ENCODE data around the gene AFF1. TPM values are rescaled to one million over a fixed set of nuclear protein-coding genes. Genes with fewer than 3 reads are reported as not detected.

Gene AFF1
- total RNA-seq, 2 experiments from 2014 or later: 50.3 to 51.2 TPM

DNA sequence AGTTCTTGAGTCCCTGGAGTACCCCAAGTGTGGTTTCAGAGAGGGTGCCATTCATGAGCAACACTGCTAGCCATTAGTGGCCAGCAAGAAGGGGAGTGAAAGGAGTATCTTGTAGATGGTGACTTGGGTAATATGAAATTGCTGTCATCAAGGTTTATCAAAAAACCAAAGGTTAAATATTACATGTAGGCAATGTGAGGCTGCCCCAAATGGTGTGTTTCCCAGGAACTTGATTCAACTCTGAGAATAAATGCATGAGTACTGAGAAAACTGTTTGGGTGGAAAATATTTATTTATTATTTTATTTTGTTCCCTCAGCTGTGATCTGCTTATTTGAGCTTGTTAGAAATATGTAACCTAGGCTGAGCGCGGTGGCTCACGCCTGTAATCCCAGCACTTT is 55.7 kb downstream of the AFF1 start:
- H3K27me3 ChIP-seq (ENCODE audit: control insufficient read depth in 1 of 2, insufficient read depth in 2 of 2, low read length in 2 of 2): no peaks in the 10 kb centered on the region
- TF ChIP-seq, protein P1, sequence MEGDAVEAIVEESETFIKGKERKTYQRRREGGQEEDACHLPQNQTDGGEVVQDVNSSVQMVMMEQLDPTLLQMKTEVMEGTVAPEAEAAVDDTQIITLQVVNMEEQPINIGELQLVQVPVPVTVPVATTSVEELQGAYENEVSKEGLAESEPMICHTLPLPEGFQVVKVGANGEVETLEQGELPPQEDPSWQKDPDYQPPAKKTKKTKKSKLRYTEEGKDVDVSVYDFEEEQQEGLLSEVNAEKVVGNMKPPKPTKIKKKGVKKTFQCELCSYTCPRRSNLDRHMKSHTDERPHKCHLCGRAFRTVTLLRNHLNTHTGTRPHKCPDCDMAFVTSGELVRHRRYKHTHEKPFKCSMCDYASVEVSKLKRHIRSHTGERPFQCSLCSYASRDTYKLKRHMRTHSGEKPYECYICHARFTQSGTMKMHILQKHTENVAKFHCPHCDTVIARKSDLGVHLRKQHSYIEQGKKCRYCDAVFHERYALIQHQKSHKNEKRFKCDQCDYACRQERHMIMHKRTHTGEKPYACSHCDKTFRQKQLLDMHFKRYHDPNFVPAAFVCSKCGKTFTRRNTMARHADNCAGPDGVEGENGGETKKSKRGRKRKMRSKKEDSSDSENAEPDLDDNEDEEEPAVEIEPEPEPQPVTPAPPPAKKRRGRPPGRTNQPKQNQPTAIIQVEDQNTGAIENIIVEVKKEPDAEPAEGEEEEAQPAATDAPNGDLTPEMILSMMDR (IDR thresholded peaks at IDR 0.05): no peak
- H3K27ac Mint-ChIP-seq: no peak overlapping the region
- H3K36me3 Mint-ChIP-seq (ENCODE audit: low read depth): peaks cover 20% of the 10 kb centered on the region
- intact Hi-C loops (cut with DNase I, micrococcal nuclease): no loop called here
- POLR2A ChIA-PET: no interaction called here
- peaks cover 5% of the 10 kb centered on the region for H3K4me1 Mint-ChIP-seq (ENCODE audit: low read depth)
- DNase-seq (no peak), ATAC-seq (ENCODE audit: poor library complexity) (no peak)
- no peaks in the 10 kb centered on the region for H3K27me3 Mint-ChIP-seq
- H3K4me3 ChIP-seq (ENCODE audit: low read length): no peak overlapping the region
- CTCF ChIA-PET: interaction anchor here (0.8 to 0.9 kb wide), 2 partner anchors 54 to 68 kb away, joined by 3 read pairs; no protein-coding TSS in a partner anchor
- no peak overlapping the region for H3K27ac ChIP-seq (ENCODE audit: low read depth in 1 of 2, low read length in 2 of 2)
- peaks cover 2% of the 10 kb centered on the region for H3K9me3 Mint-ChIP-seq
- H3K9me3 ChIP-seq (ENCODE audit: control insufficient read depth in 1 of 2, insufficient read depth in 1 of 2, low read length in 2 of 2): no peaks in the 10 kb centered on the region
- H3K4me3 Mint-ChIP-seq: no peak overlapping the region
- no peaks in the 10 kb centered on the region for H3K36me3 ChIP-seq (ENCODE audit: insufficient read depth, low read length)
- H3K4me1 ChIP-seq (ENCODE audit: insufficient read depth, low read length): no peaks in the 10 kb centered on the region

DNA sequence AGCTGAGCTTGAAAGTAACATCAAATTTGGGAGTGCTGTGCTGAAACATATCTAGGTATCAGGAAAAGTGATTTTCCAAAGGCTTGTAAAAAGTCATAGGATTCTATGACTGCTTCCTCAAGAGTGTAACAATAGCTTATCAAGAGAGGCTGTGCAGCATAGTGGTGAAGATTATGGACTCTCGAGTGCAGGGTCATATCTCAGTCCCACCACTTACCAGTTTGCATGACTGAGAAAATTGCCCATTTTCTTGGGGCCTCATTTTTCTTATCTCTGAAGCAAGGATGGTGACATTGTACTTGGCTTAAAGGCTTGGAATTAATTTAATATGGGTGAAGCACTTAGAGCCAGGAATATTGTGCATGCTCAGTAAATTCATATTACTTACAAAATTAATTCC is 57.2 kb downstream of the AFF1 start:
- no peaks in the 10 kb centered on the region for H3K9me3 ChIP-seq (ENCODE audit: control insufficient read depth in 1 of 2, insufficient read depth in 1 of 2, low read length in 2 of 2)
- ATAC-seq (ENCODE audit: poor library complexity) (no peak), DNase-seq (no peak)
- TF ChIP-seq, protein P1 (IDR thresholded peaks at IDR 0.05): no peak
- no peaks in the 10 kb centered on the region for H3K27me3 Mint-ChIP-seq
- peaks cover 20% of the 10 kb centered on the region for H3K36me3 Mint-ChIP-seq (ENCODE audit: low read depth)
- peaks cover 5% of the 10 kb centered on the region for H3K4me1 Mint-ChIP-seq (ENCODE audit: low read depth)
- ChIA-PET POLR2A (interaction anchor here (2.3 kb wide), 1 partner anchor 15 kb away, joined by 12 read pairs; no protein-coding TSS in a partner anchor), CTCF (interaction anchor here (0.7 to 2.4 kb wide), 5 partner anchors 12 to 102 kb away, joined by 3 to 7 read pairs (median 5); partner anchors contain the start of gene AFF1)
- no peak overlapping the region for H3K4me3 Mint-ChIP-seq
- no peak overlapping the region for H3K27ac ChIP-seq (ENCODE audit: low read depth in 1 of 2, low read length in 2 of 2)
- intact Hi-C loops (cut with DNase I, micrococcal nuclease): no loop called here
- no peaks in the 10 kb centered on the region for H3K36me3 ChIP-seq (ENCODE audit: insufficient read depth, low read length)
- H3K4me1 ChIP-seq (ENCODE audit: insufficient read depth, low read length): no peaks in the 10 kb centered on the region
- no peak overlapping the region for H3K27ac Mint-ChIP-seq
- peaks cover 2% of the 10 kb centered on the region for H3K9me3 Mint-ChIP-seq
- no peaks in the 10 kb centered on the region for H3K27me3 ChIP-seq (ENCODE audit: control insufficient read depth in 1 of 2, insufficient read depth in 2 of 2, low read length in 2 of 2)
- H3K4me3 ChIP-seq (ENCODE audit: low read length): no peak overlapping the region

DNA sequence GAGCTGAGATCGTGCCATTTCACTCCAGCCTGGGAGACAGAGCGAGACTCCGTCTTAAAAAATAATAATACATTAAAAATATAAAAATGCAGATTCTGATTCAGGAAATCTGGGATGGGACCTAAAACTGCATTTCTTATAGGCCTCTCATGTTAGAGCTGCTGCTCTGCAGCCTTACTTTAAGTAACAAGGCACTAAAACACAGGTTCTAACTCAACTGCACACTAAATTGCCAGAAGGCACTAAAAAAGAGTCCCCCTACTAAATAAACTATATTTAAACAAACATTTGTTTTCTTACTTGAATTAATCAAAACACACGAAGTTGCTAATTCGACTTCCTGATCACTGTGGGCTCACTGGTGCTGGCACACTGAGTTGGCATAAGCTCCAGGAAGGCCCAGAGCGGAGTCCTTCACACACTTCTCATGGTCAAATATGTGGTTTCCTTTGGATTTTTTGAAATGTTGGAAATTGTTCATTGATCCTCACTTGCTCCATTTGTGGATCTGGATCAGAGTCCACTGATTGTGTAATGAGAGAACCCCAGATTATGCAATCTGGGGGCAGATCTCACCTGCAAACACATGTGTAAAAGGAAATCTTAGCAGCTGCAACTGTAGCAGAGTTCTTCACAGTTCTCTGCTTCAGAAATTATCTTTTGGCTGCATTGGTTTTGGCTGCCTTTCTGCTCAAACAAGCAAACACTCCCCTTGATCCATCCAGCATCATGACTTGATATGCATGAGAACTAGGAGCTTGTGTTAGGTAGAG is 59.3 kb downstream of the AFF1 start:
- no peaks in the 10 kb centered on the region for H3K9me3 ChIP-seq (ENCODE audit: control insufficient read depth in 1 of 2, insufficient read depth in 1 of 2, low read length in 2 of 2)
- Mint-ChIP-seq H3K4me1 (ENCODE audit: low read depth) (peaks cover 16% of the 10 kb centered on the region), H3K4me3 (no peak overlapping the region), H3K27me3 (no peaks in the 10 kb centered on the region), H3K9me3 (no peaks in the 10 kb centered on the region), H3K36me3 (ENCODE audit: low read depth) (peaks cover 9% of the 10 kb centered on the region), H3K27ac (no peak overlapping the region)
- intact Hi-C loops (cut with DNase I, micrococcal nuclease): no loop called here
- POLR2A ChIA-PET: interaction anchor here (0.9 kb wide), 1 partner anchor 13 kb away, joined by 3 read pairs; no protein-coding TSS in a partner anchor
- TF ChIP-seq, protein P1 (IDR thresholded peaks at IDR 0.05): no peak
- H3K4me3 ChIP-seq (ENCODE audit: low read length): no peak overlapping the region
- H3K27ac ChIP-seq (ENCODE audit: low read depth in 1 of 2, low read length in 2 of 2): no peak overlapping the region
- no peak for DNase-seq
- no peaks in the 10 kb centered on the region for H3K4me1 ChIP-seq (ENCODE audit: insufficient read depth, low read length)
- no peaks in the 10 kb centered on the region for H3K27me3 ChIP-seq (ENCODE audit: control insufficient read depth in 1 of 2, insufficient read depth in 2 of 2, low read length in 2 of 2)
- no peak for ATAC-seq (ENCODE audit: poor library complexity)
- CTCF ChIA-PET: interaction anchor here (1.8 to 2.0 kb wide), 2 partner anchors 11 to 72 kb away, joined by 7 read pairs; no protein-coding TSS in a partner anchor
- no peaks in the 10 kb centered on the region for H3K36me3 ChIP-seq (ENCODE audit: insufficient read depth, low read length)

Measured in CD4-positive, alpha-beta T cell (primary cell).